Measurements from ENCODE around the gene FOXP1.

- TF ChIP-seq CTCF (IDR thresholded peaks at IDR 0.05), result no peak
- TF ChIP-seq EZH2 (IDR thresholded peaks at IDR 0.05), result no peak
- TF ChIP-seq EZH2phosphoT487 (IDR thresholded peaks at IDR 0.05), result no peak
Measured at GRCh38 chr3:71226565-71227269, 356.8 kb downstream of the FOXP1 start.

Data from neural progenitor cell (in vitro differentiated cells).